Anterior cingulate cortex (tissue), 58 donors: Measurements from ENCODE around the gene PSG1.
"Not testable (repeated sequence)": the region's sequence is repeated elsewhere in the genome, so short reads cannot be mapped to it uniquely, and the experiment has no call there.

Source experiments
- DNase-seq, 58 donors: peaks; one replicate each; lab custom pipeline; 2025; lab: John Stamatoyannopoulos, UW

The PSG1 gene

GRCh38 chr19:42882730-42883129, 3.2 kb upstream of the PSG1 start:
- DNase-seq = not testable (repeated sequence)

- DNase-seq = not testable (repeated sequence)
Measured at GRCh38 chr19:42882010-42882409, 2.5 kb upstream of the PSG1 start.

GRCh38 chr19:42881279-42881678, 1.8 kb upstream of the PSG1 start:
- not testable (repeated sequence) for DNase-seq

GRCh38 chr19:42880621-42881020, 1.1 kb upstream of the PSG1 start:
- not testable (repeated sequence) for DNase-seq

- DNase-seq = not testable (repeated sequence)
Measured at GRCh38 chr19:42876596-42876995, 2.9 kb downstream of the PSG1 start.

GRCh38 chr19:42875881-42876280, 3.6 kb downstream of the PSG1 start:
- DNase-seq = not testable (repeated sequence)

- DNase-seq = not testable (repeated sequence)
Measured at GRCh38 chr19:42874901-42875813, 4.4 kb downstream of the PSG1 start.

- DNase-seq = not testable (repeated sequence)
Measured at GRCh38 chr19:42874136-42874535, 5.4 kb downstream of the PSG1 start.

GRCh38 chr19:42872608-42873007, 6.9 kb downstream of the PSG1 start:
- DNase-seq = no peak

GRCh38 chr19:42857544-42857867, 22.0 kb downstream of the PSG1 start:
- no peak for DNase-seq

- DNase-seq = peak in 24 of 58 donors; percentile 1 to 59 (median 14)
Measured at GRCh38 chr19:42856866-42857543, 22.5 kb downstream of the PSG1 start.

GRCh38 chr19:42854745-42855144, 24.8 kb downstream of the PSG1 start:
- not testable (repeated sequence) for DNase-seq

GRCh38 chr19:42853231-42853630, 26.3 kb downstream of the PSG1 start:
- DNase-seq = not testable (repeated sequence)

- DNase-seq = not testable (repeated sequence)
Measured at GRCh38 chr19:42852821-42853220, 26.7 kb downstream of the PSG1 start.

GRCh38 chr19:42851718-42852280, 27.7 kb downstream of the PSG1 start:
- not testable (repeated sequence) for DNase-seq

GRCh38 chr19:42850981-42851717, 28.4 kb downstream of the PSG1 start:
- peak in 6 of 58 donors; percentile 8 to 72 (median 15) for DNase-seq

- DNase-seq = no peak
Measured at GRCh38 chr19:42846597-42846996, 32.9 kb downstream of the PSG1 start.

- not testable (repeated sequence) for DNase-seq
Measured at GRCh38 chr19:42843631-42844030, 35.9 kb downstream of the PSG1 start.

- DNase-seq = not testable (repeated sequence)
Measured at GRCh38 chr19:42832746-42833442, 46.6 kb downstream of the PSG1 start.
